Measurements from ENCODE around the gene ZNRF3. TPM values are rescaled to one million over a fixed set of nuclear protein-coding genes. Genes with fewer than 3 reads are reported as not detected.

ZNRF3 gene
- total RNA-seq, 1 donor from 2014 or later, result 7.9 TPM

DNA sequence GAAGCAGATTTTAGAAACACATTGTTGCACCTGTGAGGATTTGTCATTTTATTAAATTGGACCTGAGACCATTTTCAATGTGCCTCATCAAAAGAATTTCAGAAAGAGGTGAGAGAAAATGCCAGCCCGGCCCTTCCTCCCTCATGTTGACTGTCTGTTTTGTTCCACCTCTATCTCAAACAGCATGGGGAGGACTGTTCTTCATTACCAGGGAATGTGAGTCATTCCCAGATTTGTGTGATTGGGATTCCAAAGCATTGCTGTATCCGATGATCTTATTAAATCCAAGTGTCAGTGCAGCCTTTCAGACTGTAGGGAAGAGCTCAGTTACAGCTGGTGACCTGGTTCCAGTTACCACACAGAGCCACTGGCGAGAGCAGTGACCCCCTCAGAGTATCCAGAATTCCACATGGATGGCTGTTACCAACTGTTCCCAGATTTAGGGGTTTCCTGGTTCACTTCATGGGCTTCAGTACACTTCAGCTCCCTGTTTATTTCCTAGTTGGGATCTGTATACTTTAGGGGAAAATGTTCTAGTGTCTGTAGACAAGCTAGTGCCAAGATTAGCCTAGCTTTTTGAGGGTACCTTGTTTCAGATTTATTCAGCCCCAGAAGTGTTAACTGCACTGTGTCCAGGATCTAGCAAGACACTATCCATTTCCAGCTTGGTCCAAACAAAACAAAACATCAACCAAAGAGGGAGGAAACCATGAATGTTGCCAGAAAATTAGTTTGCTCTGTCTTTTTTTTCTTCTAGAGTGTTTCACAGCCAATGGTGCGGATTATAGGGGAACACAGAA, 210.3 kb downstream of the ZNRF3 start:
- Histone ChIP-seq H3K4me1 (peaks cover 21% of the 10 kb centered on the region), H3K9me3 (no peaks in the 10 kb centered on the region)
- intact Hi-C loops (cut with DNase I), result no loop called here

DNA sequence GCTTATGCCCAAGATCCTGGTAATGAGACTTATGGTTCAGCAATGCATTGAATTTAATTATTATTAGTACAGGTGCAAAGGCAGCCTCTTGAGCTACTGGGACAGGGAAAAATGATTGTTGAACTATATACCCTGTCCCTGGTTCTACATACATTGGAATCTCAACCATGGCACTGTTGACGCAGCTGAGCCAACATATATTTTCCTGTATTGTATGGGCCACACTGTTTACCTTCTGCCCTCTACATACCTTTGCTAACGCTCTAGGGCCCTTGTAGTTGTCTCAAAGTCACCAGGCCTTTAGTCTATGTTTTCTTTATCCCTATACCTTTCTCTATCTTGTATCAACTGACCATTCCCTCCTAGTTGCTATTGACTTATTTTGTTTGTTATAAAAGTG, 212.1 kb downstream of the ZNRF3 start:
- intact Hi-C loops (cut with DNase I), result no loop called here
- Histone ChIP-seq H3K36me3 (peaks cover 0 to 32% of the 10 kb centered on the region in 2 donors), H3K4me3 (no peak overlapping the region), H3K4me1 (peaks cover 21% of the 10 kb centered on the region), H3K27ac (no peak overlapping the region), H3K27me3 (no peaks in the 10 kb centered on the region), H3K9me3 (no peaks in the 10 kb centered on the region)
- no peak for DNase-seq (ENCODE audit: extremely low spot score in 2 of 2)
- TF ChIP-seq POLR2A (IDR thresholded peaks at IDR 0.05), result no peak
- TF ChIP-seq, protein P1, sequence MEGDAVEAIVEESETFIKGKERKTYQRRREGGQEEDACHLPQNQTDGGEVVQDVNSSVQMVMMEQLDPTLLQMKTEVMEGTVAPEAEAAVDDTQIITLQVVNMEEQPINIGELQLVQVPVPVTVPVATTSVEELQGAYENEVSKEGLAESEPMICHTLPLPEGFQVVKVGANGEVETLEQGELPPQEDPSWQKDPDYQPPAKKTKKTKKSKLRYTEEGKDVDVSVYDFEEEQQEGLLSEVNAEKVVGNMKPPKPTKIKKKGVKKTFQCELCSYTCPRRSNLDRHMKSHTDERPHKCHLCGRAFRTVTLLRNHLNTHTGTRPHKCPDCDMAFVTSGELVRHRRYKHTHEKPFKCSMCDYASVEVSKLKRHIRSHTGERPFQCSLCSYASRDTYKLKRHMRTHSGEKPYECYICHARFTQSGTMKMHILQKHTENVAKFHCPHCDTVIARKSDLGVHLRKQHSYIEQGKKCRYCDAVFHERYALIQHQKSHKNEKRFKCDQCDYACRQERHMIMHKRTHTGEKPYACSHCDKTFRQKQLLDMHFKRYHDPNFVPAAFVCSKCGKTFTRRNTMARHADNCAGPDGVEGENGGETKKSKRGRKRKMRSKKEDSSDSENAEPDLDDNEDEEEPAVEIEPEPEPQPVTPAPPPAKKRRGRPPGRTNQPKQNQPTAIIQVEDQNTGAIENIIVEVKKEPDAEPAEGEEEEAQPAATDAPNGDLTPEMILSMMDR (IDR thresholded peaks at IDR 0.05), result no peak
- TF ChIP-seq POLR2AphosphoS5 (IDR thresholded peaks at IDR 0.05; ENCODE audit: insufficient read depth in 1 of 2, low read depth in 1 of 2), result no peak

More for the DNA sequence above, 210.3 kb downstream of the ZNRF3 start:
- Histone ChIP-seq H3K4me3 (peak overlapping the region in 1 of 2 donors; percentile 11), H3K27me3 (no peaks in the 10 kb centered on the region), H3K36me3 (peaks cover 0 to 22% of the 10 kb centered on the region in 2 donors), H3K27ac (peak overlapping the region; percentile 22)
- DNase-seq (ENCODE audit: extremely low spot score in 2 of 2), result no peak
- no peak for TF ChIP-seq POLR2AphosphoS5 (IDR thresholded peaks at IDR 0.05; ENCODE audit: insufficient read depth in 1 of 2, low read depth in 1 of 2)
- TF ChIP-seq, protein P1 (IDR thresholded peaks at IDR 0.05), result no peak

- H3K9me3 ChIP-seq, result no peaks in the 10 kb centered on the region
- no peak overlapping the region for H3K27ac ChIP-seq
- H3K4me3 ChIP-seq, result no peak overlapping the region
- TF ChIP-seq, protein P1 (IDR thresholded peaks at IDR 0.05), result no peak
- TF ChIP-seq POLR2AphosphoS5 (IDR thresholded peaks at IDR 0.05; ENCODE audit: insufficient read depth in 1 of 2, low read depth in 1 of 2), result no peak
- no peak for TF ChIP-seq POLR2A (IDR thresholded peaks at IDR 0.05)
- peaks cover 21% of the 10 kb centered on the region for H3K4me1 ChIP-seq
- H3K36me3 ChIP-seq, result peaks cover 0 to 32% of the 10 kb centered on the region in 2 donors
- intact Hi-C loops (cut with DNase I), result no loop called here
- no peak for DNase-seq (ENCODE audit: extremely low spot score in 2 of 2)
- no peaks in the 10 kb centered on the region for H3K27me3 ChIP-seq
Measured at GRCh38 chr22:29096736-29097669, 213.6 kb downstream of the ZNRF3 start.

DNA sequence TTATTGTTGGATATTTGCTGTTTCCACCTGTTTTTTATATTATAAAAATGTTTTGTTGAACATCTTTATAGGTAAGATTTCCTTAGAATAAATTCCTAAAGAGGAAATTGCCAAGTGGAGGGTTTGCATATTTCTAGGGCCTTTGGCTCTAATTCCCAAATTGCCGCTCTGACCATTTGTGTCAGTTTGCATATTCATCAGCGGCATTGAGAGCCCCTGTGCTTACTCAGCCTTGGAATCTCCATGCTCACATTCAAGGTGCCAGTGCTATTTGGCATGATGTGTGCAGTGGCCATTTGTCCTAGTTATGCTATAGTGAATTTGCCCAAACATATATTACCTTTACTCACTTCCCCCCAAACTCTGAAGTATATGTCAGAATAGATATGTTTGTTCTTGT, 214.9 kb downstream of the ZNRF3 start:
- H3K9me3 ChIP-seq, result no peaks in the 10 kb centered on the region
- TF ChIP-seq POLR2AphosphoS5 (IDR thresholded peaks at IDR 0.05; ENCODE audit: insufficient read depth in 1 of 2, low read depth in 1 of 2), result no peak
- TF ChIP-seq, protein P1 (IDR thresholded peaks at IDR 0.05), result no peak
- no peak for TF ChIP-seq POLR2A (IDR thresholded peaks at IDR 0.05)
- H3K27ac ChIP-seq, result no peak overlapping the region
- H3K4me1 ChIP-seq, result peaks cover 10% of the 10 kb centered on the region
- DNase-seq (ENCODE audit: extremely low spot score in 2 of 2), result no peak
- intact Hi-C loops (cut with DNase I), result no loop called here
- H3K4me3 ChIP-seq, result no peak overlapping the region
- no peaks in the 10 kb centered on the region for H3K27me3 ChIP-seq
- H3K36me3 ChIP-seq, result peaks cover 0 to 32% of the 10 kb centered on the region in 2 donors
